B cell (primary cell): ENCODE data around the gene HOXB6.

Experiments used
- CTCF ChIP-seq: fragments of 200-600 bp; IDR thresholded peaks from one replicate; pipeline ENCODE4 v1.8.0; 2022; ENCODE audit warnings: antibody characterized with exemption, mild to moderate bottlenecking
- EZH2 ChIP-seq: IDR thresholded peaks from 2 replicates; pipeline ENCODE4 v1.6.1; 2012; ENCODE audit warnings: borderline replicate concordance, low read depth, mild to moderate bottlenecking, moderate library complexity, low read length; ENCODE audit not compliant: insufficient read depth, poor library complexity, severe bottlenecking

DNA sequence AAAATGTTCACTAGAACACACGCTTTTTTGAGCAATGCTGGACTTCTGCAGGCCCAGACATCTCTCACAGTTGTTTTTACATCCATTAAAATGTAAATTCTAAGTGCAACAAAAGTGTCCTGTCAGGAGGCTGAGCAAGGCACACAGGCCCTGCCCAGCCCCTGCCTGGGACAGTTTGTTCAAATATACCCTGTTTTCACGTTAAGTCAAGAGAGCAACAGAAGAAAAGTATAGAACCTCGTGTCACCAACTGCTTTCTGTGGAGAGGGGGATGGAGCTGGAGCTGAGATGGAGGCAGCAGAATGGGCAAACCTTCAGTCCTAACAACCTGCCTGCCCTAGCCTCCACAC is 55.5 kb downstream of the HOXB6 start:
- no peak for TF ChIP-seq CTCF
- no peak for TF ChIP-seq EZH2
